Measurements from ENCODE around the gene GRIK4. TPM values are rescaled to one million over a fixed set of nuclear protein-coding genes. Genes with fewer than 3 reads are reported as not detected.

GRIK4 gene
- total and polyA plus RNA-seq, 8 donors: 0.02 TPM; not detected in 7

DNA sequence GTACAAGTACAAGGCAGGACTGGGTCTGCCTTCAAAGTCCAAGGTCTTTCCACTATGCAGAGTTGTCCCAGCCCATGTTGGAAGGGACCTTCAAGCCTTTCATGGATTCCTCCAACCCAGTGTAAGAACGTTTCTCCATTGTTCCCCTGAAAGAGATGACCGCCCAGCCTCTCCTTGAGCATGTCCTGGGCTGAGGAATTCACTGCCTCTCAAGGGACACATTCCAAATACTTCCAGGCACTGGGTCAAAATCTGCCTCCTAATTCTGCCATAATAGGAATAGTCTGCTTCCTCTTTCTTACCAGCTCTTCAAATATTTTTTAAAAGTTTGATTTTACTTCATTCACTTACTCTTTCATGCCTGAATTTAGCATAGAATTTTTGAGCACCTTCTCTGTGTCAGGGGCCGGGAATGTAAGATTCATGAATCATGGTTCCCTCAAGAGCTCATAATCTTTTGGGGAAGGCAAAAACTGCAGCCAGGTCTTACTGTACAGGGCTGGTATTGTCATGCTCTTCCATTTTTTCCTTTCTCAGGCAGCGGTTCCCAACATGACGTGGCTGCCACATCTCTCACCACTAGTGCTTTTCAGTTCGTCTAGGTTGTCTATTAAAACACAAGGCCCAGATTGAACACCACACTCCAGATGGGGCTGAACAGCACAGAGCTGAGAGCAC lies 369.1 kb downstream of the GRIK4 start:
- Histone ChIP-seq H3K9me3 (no peaks in the 10 kb centered on the region), H3K4me3 (no peak overlapping the region), H3K4me1 (no peaks in the 10 kb centered on the region), H3K27me3 (no peaks in the 10 kb centered on the region), H3K36me3 (no peaks in the 10 kb centered on the region), H3K27ac (no peak overlapping the region)
- FAIRE-seq: no peak
- TF ChIP-seq CTCF (IDR thresholded peaks at IDR 0.05): no peak
- WGBS, 2 donors: 77 to 78% methylated on average over 6 of the region's 6 CpGs
- ATAC-seq: no peak
- DNase-seq: no peak
- intact Hi-C loops (cut with DNase I): no loop called here

- H3K27me3 ChIP-seq: no peaks in the 10 kb centered on the region
- WGBS, 2 donors: 42 to 44% methylated on average over 4 of the region's 4 CpGs
- no peak for FAIRE-seq
- DNase-seq: no peak
- no peaks in the 10 kb centered on the region for H3K4me1 ChIP-seq
- H3K27ac ChIP-seq: no peak overlapping the region
- H3K4me3 ChIP-seq: no peak overlapping the region
- no peak for ATAC-seq
- no peak for TF ChIP-seq CTCF (IDR thresholded peaks at IDR 0.05)
- H3K9me3 ChIP-seq: no peaks in the 10 kb centered on the region
- no peaks in the 10 kb centered on the region for H3K36me3 ChIP-seq
- intact Hi-C loops (cut with DNase I): no loop called here
Measured at GRCh38 chr11:120881596-120881995, 370.0 kb downstream of the GRIK4 start.

- Histone ChIP-seq H3K4me1 (no peaks in the 10 kb centered on the region), H3K4me3 (no peak overlapping the region), H3K27ac (no peak overlapping the region), H3K27me3 (no peaks in the 10 kb centered on the region), H3K36me3 (no peaks in the 10 kb centered on the region), H3K9me3 (no peaks in the 10 kb centered on the region)
- no peak for DNase-seq
- no peak for FAIRE-seq
- WGBS, 2 donors: 34 to 40% methylated on average over 7 of the region's 7 CpGs
- TF ChIP-seq CTCF (IDR thresholded peaks at IDR 0.05): no peak
- no peak for ATAC-seq
- intact Hi-C loops (cut with DNase I): no loop called here
Measured at GRCh38 chr11:120882175-120882574, 370.6 kb downstream of the GRIK4 start.

DNA sequence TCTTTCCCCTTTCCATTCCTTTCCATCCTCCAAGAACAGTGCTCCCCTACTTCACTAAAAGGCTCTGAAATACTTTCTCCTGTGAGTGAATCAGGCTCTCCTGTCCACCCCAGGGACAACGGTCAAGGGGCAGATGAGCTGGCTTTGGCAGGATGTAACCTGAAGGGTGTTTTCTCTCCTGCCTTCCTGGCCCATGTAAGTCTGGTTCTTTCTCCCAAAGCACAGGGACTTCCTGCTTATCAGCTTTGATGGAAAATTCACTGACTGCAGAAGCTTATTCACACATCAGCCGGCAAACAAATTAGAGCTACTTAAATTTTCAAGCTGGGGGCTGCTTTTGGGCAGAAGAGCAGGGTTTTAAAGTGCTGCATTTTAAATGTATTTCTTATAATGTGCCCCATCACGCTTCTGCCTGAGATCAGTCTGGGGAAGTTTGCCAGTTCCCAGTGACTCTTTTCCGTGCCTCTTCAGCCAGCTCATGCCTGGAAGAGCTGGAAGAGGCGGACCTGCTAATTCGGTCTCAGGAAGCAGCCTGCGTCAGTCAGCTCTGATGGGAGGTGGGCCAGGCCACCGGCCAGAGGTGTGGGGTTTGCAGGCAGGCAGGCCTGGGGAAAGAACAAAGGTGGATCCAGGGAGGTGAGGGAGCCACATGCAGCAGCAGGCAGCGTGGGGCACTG lies 372.0 kb downstream of the GRIK4 start:
- Histone ChIP-seq H3K27me3 (no peaks in the 10 kb centered on the region), H3K36me3 (no peaks in the 10 kb centered on the region), H3K4me1 (no peaks in the 10 kb centered on the region), H3K27ac (no peak overlapping the region), H3K9me3 (no peaks in the 10 kb centered on the region), H3K4me3 (no peak overlapping the region)
- DNase-seq: no peak
- intact Hi-C loops (cut with DNase I): no loop called here
- WGBS, 2 donors: 52 to 60% methylated on average over 9 of the region's 9 CpGs
- no peak for FAIRE-seq
- ATAC-seq: peak in 1 of 4 donors; percentile 40
- TF ChIP-seq CTCF (IDR thresholded peaks at IDR 0.05): no peak

All from pancreas (tissue), 10 donors.